HG02610 (cell line): ENCODE results near the gene ACTR10.
A peak's percentile ranks its signal among the peaks of the same experiment; 100 is the strongest.

Experiments
- ATAC-seq: cut with Tn5 transposase; IDR thresholded peaks from one replicate; pipeline ENCODE4 v1.9.1; 2021; ENCODE audit warnings: mild to moderate bottlenecking, moderate library complexity; ENCODE audit not compliant: unreplicated experiment

ACTR10 gene

GRCh38 chr14:58278177-58278576, 78.2 kb downstream of the ACTR10 start:
- ATAC-seq: no peak

GRCh38 chr14:58280954-58281787, 81.2 kb downstream of the ACTR10 start:
- peak; percentile 75 for ATAC-seq

GRCh38 chr14:58281969-58282368, 82.0 kb downstream of the ACTR10 start:
- no peak for ATAC-seq

- no peak for ATAC-seq
Observed at GRCh38 chr14:58282925-58283593, 83.1 kb downstream of the ACTR10 start.

- no peak for ATAC-seq
Observed at GRCh38 chr14:58283730-58284129, 83.8 kb downstream of the ACTR10 start.

- no peak for ATAC-seq
Observed at GRCh38 chr14:58285132-58285531, 85.2 kb downstream of the ACTR10 start.
